NCI-H2029 (cell line): Measurements from ENCODE around the gene ST8SIA1.

Source experiments
- DNase-seq: peaks from one replicate; lab custom pipeline; 2025; lab: John Stamatoyannopoulos, UW

The ST8SIA1 gene

GRCh38 chr12:22238211-22238610 is 96.3 kb downstream of the ST8SIA1 start:
- DNase-seq, result no peak

GRCh38 chr12:22234561-22234960 is 99.9 kb downstream of the ST8SIA1 start:
- no peak for DNase-seq

GRCh38 chr12:22231836-22232235 is 102.7 kb downstream of the ST8SIA1 start:
- no peak for DNase-seq

- DNase-seq, result no peak
These were observed 103.4 kb downstream of the ST8SIA1 start for GRCh38 chr12:22231078-22231477.

GRCh38 chr12:22230280-22230794 is 104.2 kb downstream of the ST8SIA1 start:
- DNase-seq, result no peak

- DNase-seq, result no peak
These were observed 104.7 kb downstream of the ST8SIA1 start for GRCh38 chr12:22229652-22230279.

- no peak for DNase-seq
These were observed 106.3 kb downstream of the ST8SIA1 start for GRCh38 chr12:22228022-22228875.

- DNase-seq, result no peak
These were observed 111.2 kb downstream of the ST8SIA1 start for GRCh38 chr12:22223356-22223755.

- no peak for DNase-seq
These were observed 117.0 kb downstream of the ST8SIA1 start for GRCh38 chr12:22217556-22217955.

- DNase-seq, result no peak
These were observed 118.8 kb downstream of the ST8SIA1 start for GRCh38 chr12:22215467-22216253.

GRCh38 chr12:22211128-22211527 is 123.4 kb downstream of the ST8SIA1 start:
- no peak for DNase-seq

GRCh38 chr12:22209422-22209821 is 125.1 kb downstream of the ST8SIA1 start:
- no peak for DNase-seq

GRCh38 chr12:22206111-22206728 is 128.3 kb downstream of the ST8SIA1 start:
- DNase-seq, result no peak

GRCh38 chr12:22204391-22204790 is 130.1 kb downstream of the ST8SIA1 start:
- no peak for DNase-seq

GRCh38 chr12:22202847-22203246 is 131.7 kb downstream of the ST8SIA1 start:
- DNase-seq, result no peak

GRCh38 chr12:22201101-22201500 is 133.4 kb downstream of the ST8SIA1 start:
- DNase-seq, result no peak

- DNase-seq, result no peak
These were observed 138.3 kb downstream of the ST8SIA1 start for GRCh38 chr12:22196236-22196635.

GRCh38 chr12:22190969-22191368 is 143.5 kb downstream of the ST8SIA1 start:
- no peak for DNase-seq

GRCh38 chr12:22188431-22188830 is 146.1 kb downstream of the ST8SIA1 start:
- no peak for DNase-seq

- no peak for DNase-seq
These were observed 153.8 kb downstream of the ST8SIA1 start for GRCh38 chr12:22180705-22181104.

- DNase-seq, result no peak
These were observed 161.3 kb downstream of the ST8SIA1 start for GRCh38 chr12:22173177-22173576.

GRCh38 chr12:22172501-22172900 is 162.0 kb downstream of the ST8SIA1 start:
- no peak for DNase-seq
